Fibroblast of villous mesenchyme (primary cell): ENCODE data around the gene MEIKIN. TPM values are rescaled to one million over a fixed set of nuclear protein-coding genes. Genes with fewer than 3 reads are reported as not detected.

Experiments
- DNase-seq: peaks from one replicate; pipeline ENCODE4 v3.0.0-alpha.2; 2010; ENCODE audit warnings: low read depth
- H3K4me3 ChIP-seq: 2 replicates; pipeline ENCODE4 v1.5.1; 2011; ENCODE audit warnings: low read depth, mild to moderate bottlenecking, low read length
- CTCF ChIP-seq: IDR thresholded peaks from 2 replicates; pipeline ENCODE4 v1.5.1; 2012; ENCODE audit warnings: low read depth, mild to moderate bottlenecking, low read length; ENCODE audit not compliant: insufficient read depth
- total RNA-seq: library from RNA; depleted of rRNA; stranded (reverse); fragments of >200 nt; gene quantifications from 2 replicates; pipeline ENCODE4 v1.2.3, GENCODE V29; 2012

Gene MEIKIN
- total RNA-seq, 1 donor: not detected

- no peak for TF ChIP-seq CTCF
Measured at GRCh38 chr5:131790550-131790949, 154.9 kb downstream of the MEIKIN start.

GRCh38 chr5:131789765-131790164 is 155.7 kb downstream of the MEIKIN start:
- DNase-seq: no peak

More at GRCh38 chr5:131790550-131790949, 154.9 kb downstream of the MEIKIN start:
- H3K4me3 ChIP-seq: no peak overlapping the region
- no peak for DNase-seq

GRCh38 chr5:131787736-131788135 is 157.7 kb downstream of the MEIKIN start:
- no peak overlapping the region for H3K4me3 ChIP-seq
- DNase-seq: no peak
- no peak for TF ChIP-seq CTCF

More at GRCh38 chr5:131789765-131790164, 155.7 kb downstream of the MEIKIN start:
- no peak overlapping the region for H3K4me3 ChIP-seq
- TF ChIP-seq CTCF: no peak

GRCh38 chr5:131786900-131787692 is 158.4 kb downstream of the MEIKIN start:
- no peak overlapping the region for H3K4me3 ChIP-seq
- no peak for DNase-seq
- TF ChIP-seq CTCF: no peak

- H3K4me3 ChIP-seq: no peak overlapping the region
- DNase-seq: no peak
- TF ChIP-seq CTCF: no peak
Measured at GRCh38 chr5:131786036-131786435, 159.4 kb downstream of the MEIKIN start.

- TF ChIP-seq CTCF: no peak
- H3K4me3 ChIP-seq: no peak overlapping the region
- no peak for DNase-seq
Measured at GRCh38 chr5:131783874-131784273, 161.6 kb downstream of the MEIKIN start.

- H3K4me3 ChIP-seq: no peak overlapping the region
- no peak for TF ChIP-seq CTCF
- DNase-seq: no peak
Measured at GRCh38 chr5:131783357-131783756, 162.1 kb downstream of the MEIKIN start.
